KG1 (cell line): ENCODE results near the gene P4HA2.

Experiments used
- DNase-seq: peaks from one replicate; lab custom pipeline; 2025; lab: John Stamatoyannopoulos, UW

Gene P4HA2

GRCh38 chr5:132264546-132265335 lies 37.1 kb upstream of the P4HA2 start:
- no peak for DNase-seq

- no peak for DNase-seq
These were observed 36.1 kb upstream of the P4HA2 start for GRCh38 chr5:132263548-132264261.

- no peak for DNase-seq
These were observed 35.4 kb upstream of the P4HA2 start for GRCh38 chr5:132262882-132263547.

- DNase-seq: no peak
These were observed 34.5 kb upstream of the P4HA2 start for GRCh38 chr5:132261881-132262845.

- peak; percentile 3 for DNase-seq
These were observed 33.3 kb upstream of the P4HA2 start for GRCh38 chr5:132260714-132261551.

GRCh38 chr5:132260051-132260450 lies 32.4 kb upstream of the P4HA2 start:
- no peak for DNase-seq

- no peak for DNase-seq
These were observed 31.6 kb upstream of the P4HA2 start for GRCh38 chr5:132259069-132259851.

- no peak for DNase-seq
These were observed 30.7 kb upstream of the P4HA2 start for GRCh38 chr5:132258102-132259068.

GRCh38 chr5:132257131-132258101 lies 29.8 kb upstream of the P4HA2 start, which contains the start of gene PDLIM4:
PDLIM4 (plus strand) TSS chr5:132257696; CDS start chr5:132257735, 39 bp downstream.
- DNase-seq: no peak

- no peak for DNase-seq
These were observed 29.1 kb upstream of the P4HA2 start for GRCh38 chr5:132256783-132257130.

GRCh38 chr5:132256086-132256782 lies 28.6 kb upstream of the P4HA2 start:
- DNase-seq: no peak

- no peak for DNase-seq
These were observed 26.8 kb upstream of the P4HA2 start for GRCh38 chr5:132254321-132254977.

GRCh38 chr5:132253452-132254320 lies 26.0 kb upstream of the P4HA2 start:
- DNase-seq: no peak

- no peak for DNase-seq
These were observed 25.4 kb upstream of the P4HA2 start for GRCh38 chr5:132253008-132253441.

GRCh38 chr5:132251220-132251725 lies 23.6 kb upstream of the P4HA2 start:
- DNase-seq: no peak
